Measurements from ENCODE around the gene ZNF708. TPM values are rescaled to one million over a fixed set of nuclear protein-coding genes. Genes with fewer than 3 reads are reported as not detected.
"Not testable (repeated sequence)": the region's sequence is repeated elsewhere in the genome, so short reads cannot be mapped to it uniquely, and the experiment has no call there.

ZNF708 gene
- 4.5 TPM for total RNA-seq
- long read RNA-seq: 0 reads

GRCh38 chr19:21328885-21329605, at the start of gene ZNF708:
TSS of gene ZNF708 (minus strand) at chr19:21329410. CDS start at chr19:21329212, 198 bp downstream.
- TF ChIP-seq CTCF (IDR thresholded peaks at IDR 0.05; ENCODE audit: borderline replicate concordance): no peak
- intact Hi-C loops (cut with micrococcal nuclease): no loop called here
- DNase-seq: peak; percentile 90

DNA sequence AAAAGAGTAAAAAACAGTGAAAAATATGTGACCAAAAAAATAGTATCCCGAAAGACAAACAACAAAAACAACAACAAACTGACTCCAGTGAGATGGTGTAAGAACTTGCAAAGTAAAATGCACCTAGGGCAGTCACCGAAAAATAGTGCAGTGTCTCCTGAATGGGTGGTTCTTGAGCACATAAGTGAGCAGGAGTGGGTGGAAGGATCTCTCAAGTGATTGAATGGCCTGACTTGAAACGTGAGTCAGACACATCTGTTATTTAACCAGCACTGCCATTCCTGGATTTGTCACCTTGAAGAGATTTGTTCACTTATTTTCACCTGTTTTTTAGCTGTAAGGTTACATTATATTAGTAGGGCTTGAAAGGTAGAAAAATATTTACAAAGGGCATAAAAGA, 33.1 kb upstream of the ZNF708 start:
- Histone ChIP-seq H3K9me3 (replicated peaks) (no peaks in the 10 kb centered on the region), H3K4me3 (no peak overlapping the region), H3K36me3 (peaks cover 27% of the 10 kb centered on the region), H3K27ac (replicated peaks) (no peak overlapping the region), H3K4me1 (peaks cover 12% of the 10 kb centered on the region), H3K27me3 (ENCODE audit: low read depth) (no peaks in the 10 kb centered on the region)
- intact Hi-C loops (cut with micrococcal nuclease): no loop called here
- no peak for TF ChIP-seq CTCF (IDR thresholded peaks at IDR 0.05; ENCODE audit: borderline replicate concordance)
- DNase-seq: no peak

More at GRCh38 chr19:21328885-21329605, at the start of gene ZNF708:
- peak within 1 kb of the TSS; percentile 82 for H3K4me3 ChIP-seq
- H3K4me1 ChIP-seq: peaks cover 38% of the 10 kb centered on the region
- H3K9me3 ChIP-seq (replicated peaks): peaks cover 16% of the 10 kb centered on the region
- H3K36me3 ChIP-seq: peaks cover 25% of the 10 kb centered on the region
- peak within 1 kb of the TSS; percentile 97 for H3K27ac ChIP-seq (replicated peaks)
- H3K27me3 ChIP-seq (ENCODE audit: low read depth): no peaks in the 10 kb centered on the region

DNA sequence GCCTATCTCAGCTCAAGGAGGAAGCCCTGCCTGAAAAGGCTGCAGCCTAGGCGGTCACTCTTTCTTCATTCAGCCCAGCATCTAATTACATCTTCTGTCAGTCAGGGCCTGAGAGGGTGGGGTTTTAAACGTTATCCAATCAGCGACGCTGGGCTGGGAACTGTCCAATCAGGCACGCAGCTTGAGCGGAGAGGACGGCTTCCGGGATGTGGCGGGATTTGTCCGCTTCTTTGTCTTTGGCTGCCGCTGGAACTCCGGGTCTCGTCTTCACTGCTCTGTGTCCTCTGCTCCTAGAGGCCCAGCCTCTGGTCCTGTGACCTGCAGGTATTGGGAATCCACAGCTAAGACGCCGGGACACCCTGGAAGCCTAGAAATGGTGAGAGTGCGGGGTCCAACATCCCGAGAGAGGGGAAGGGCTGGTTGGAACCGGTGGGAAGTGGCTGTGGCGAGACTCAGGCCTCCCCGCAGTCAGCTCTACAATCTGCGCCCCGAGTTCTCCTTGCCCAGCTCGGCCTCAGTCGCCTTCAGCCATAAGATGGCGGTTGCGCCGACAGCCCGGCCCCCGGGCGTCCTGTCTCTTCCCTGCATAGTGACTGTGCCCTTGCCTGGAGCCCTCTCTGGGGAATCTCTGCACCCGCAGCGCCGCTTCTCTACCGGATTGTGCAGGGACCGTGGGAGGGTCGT, 29.7 kb upstream of the ZNF708 start, which contains the start of gene ZNF738:
TSS of gene ZNF738 (plus strand) at position 233 of the 684 bp plus-strand sequence. CDS start at position 374, 141 bp downstream.
- Histone ChIP-seq H3K4me3 (peak within 1 kb of the TSS; percentile 95), H3K9me3 (replicated peaks) (no peaks in the 10 kb centered on the region), H3K4me1 (peaks cover 12% of the 10 kb centered on the region), H3K36me3 (peaks cover 14% of the 10 kb centered on the region), H3K27ac (replicated peaks) (peak within 1 kb of the TSS; percentile 87), H3K27me3 (ENCODE audit: low read depth) (no peaks in the 10 kb centered on the region)
- intact Hi-C loops (cut with micrococcal nuclease): no loop called here
- no peak for TF ChIP-seq CTCF (IDR thresholded peaks at IDR 0.05; ENCODE audit: borderline replicate concordance)
- DNase-seq: peak; percentile 91

GRCh38 chr19:21352830-21353229, 23.6 kb upstream of the ZNF708 start:
- intact Hi-C loops (cut with micrococcal nuclease): no loop called here
- no peak for TF ChIP-seq CTCF (IDR thresholded peaks at IDR 0.05; ENCODE audit: borderline replicate concordance)
- H3K27me3 ChIP-seq (ENCODE audit: low read depth): no peaks in the 10 kb centered on the region
- peaks cover 23% of the 10 kb centered on the region for H3K9me3 ChIP-seq (replicated peaks)
- no peaks in the 10 kb centered on the region for H3K4me1 ChIP-seq
- no peak for DNase-seq
- H3K36me3 ChIP-seq: no peaks in the 10 kb centered on the region
- no peak overlapping the region for H3K4me3 ChIP-seq
- no peak overlapping the region for H3K27ac ChIP-seq (replicated peaks)

- H3K27me3 ChIP-seq (ENCODE audit: low read depth); DNase-seq; H3K36me3 ChIP-seq; H3K4me1 ChIP-seq; intact Hi-C loops (cut with micrococcal nuclease); H3K4me3 ChIP-seq; H3K27ac ChIP-seq (replicated peaks): not testable (repeated sequence)
- H3K9me3 ChIP-seq (replicated peaks): peaks cover 49% of the 10 kb centered on the region
Measured at GRCh38 chr19:21344841-21345240, 15.6 kb upstream of the ZNF708 start.

GRCh38 chr19:21335721-21336120, 6.5 kb upstream of the ZNF708 start:
- Histone ChIP-seq H3K27me3 (ENCODE audit: low read depth) (no peaks in the 10 kb centered on the region), H3K27ac (replicated peaks) (no peak overlapping the region), H3K36me3 (no peaks in the 10 kb centered on the region), H3K9me3 (replicated peaks) (peaks cover 50% of the 10 kb centered on the region), H3K4me1 (no peaks in the 10 kb centered on the region), H3K4me3 (no peak overlapping the region)
- no peak for TF ChIP-seq CTCF (IDR thresholded peaks at IDR 0.05; ENCODE audit: borderline replicate concordance)
- no peak for DNase-seq
- intact Hi-C loops (cut with micrococcal nuclease): no loop called here

Data from left ventricle myocardium inferior (tissue), 1 donor.